Muscle layer of colon (tissue), 2 donors: ENCODE results near the gene CHMP3.
"Not testable (repeated sequence)": the region's sequence is repeated elsewhere in the genome, so short reads cannot be mapped to it uniquely, and the experiment has no call there.

Source experiments
- H3K27ac ChIP-seq: one replicate; pipeline ENCODE4 v1.7.0; 2013; ENCODE audit warnings: low read depth, mild to moderate bottlenecking, low read length, moderate library complexity
- H3K27me3 ChIP-seq, 2 donors: one replicate each; pipeline ENCODE4 v1.7.0; 2013; ENCODE audit warnings: low read length in 2 of 2, mild to moderate bottlenecking in 2 of 2; ENCODE audit not compliant: insufficient read depth in 2 of 2, control insufficient read depth in 1 of 2
- H3K36me3 ChIP-seq: one replicate; pipeline ENCODE4 v1.7.0; 2013; ENCODE audit warnings: mild to moderate bottlenecking, low read length; ENCODE audit not compliant: insufficient read depth
- H3K4me1 ChIP-seq: one replicate; pipeline ENCODE4 v1.7.0; 2013; ENCODE audit warnings: mild to moderate bottlenecking, low read length; ENCODE audit not compliant: insufficient read depth
- H3K4me3 ChIP-seq, 2 donors: one replicate each; pipeline ENCODE4 v1.7.0; 2013; ENCODE audit warnings: low read length in 2 of 2, low read depth in 1 of 2, mild to moderate bottlenecking in 1 of 2, moderate library complexity in 1 of 2
- H3K9ac ChIP-seq: one replicate; pipeline ENCODE4 v1.7.0; 2013; ENCODE audit warnings: low read length
- H3K9me3 ChIP-seq: one replicate; pipeline ENCODE4 v1.7.0; 2013; ENCODE audit warnings: mild to moderate bottlenecking, low read length
- donor health status: abdominal sarcoma.
- donor health status: Adenocarcinoma of cecum.

Gene CHMP3

GRCh38 chr2:86548913-86549396 is 14.3 kb downstream of the CHMP3 start:
- H3K27ac ChIP-seq, H3K27me3 ChIP-seq, H3K4me1 ChIP-seq, H3K9ac ChIP-seq, H3K4me3 ChIP-seq, H3K36me3 ChIP-seq, H3K9me3 ChIP-seq: not testable (repeated sequence)

GRCh38 chr2:86548165-86548912 is 14.9 kb downstream of the CHMP3 start:
- H3K9ac ChIP-seq, H3K27me3 ChIP-seq, H3K9me3 ChIP-seq, H3K36me3 ChIP-seq, H3K4me1 ChIP-seq, H3K27ac ChIP-seq, H3K4me3 ChIP-seq: not testable (repeated sequence)

- not testable (repeated sequence) for H3K4me3 ChIP-seq, H3K36me3 ChIP-seq, H3K9me3 ChIP-seq, H3K9ac ChIP-seq, H3K27ac ChIP-seq, H3K27me3 ChIP-seq, H3K4me1 ChIP-seq
Observed at GRCh38 chr2:86545296-86545924, 17.8 kb downstream of the CHMP3 start.

GRCh38 chr2:86544278-86545099 is 18.8 kb downstream of the CHMP3 start:
- not testable (repeated sequence) for H3K9ac ChIP-seq, H3K4me1 ChIP-seq, H3K36me3 ChIP-seq, H3K27me3 ChIP-seq, H3K4me3 ChIP-seq, H3K9me3 ChIP-seq, H3K27ac ChIP-seq

GRCh38 chr2:86543793-86544192 is 19.4 kb downstream of the CHMP3 start:
- Histone ChIP-seq H3K4me3 (no peak overlapping the region), H3K9me3 (no peaks in the 10 kb centered on the region), H3K9ac (no peak overlapping the region), H3K4me1 (no peaks in the 10 kb centered on the region), H3K27ac (no peak overlapping the region), H3K36me3 (no peaks in the 10 kb centered on the region), H3K27me3 (no peaks in the 10 kb centered on the region)

GRCh38 chr2:86543335-86543734 is 19.9 kb downstream of the CHMP3 start:
- Histone ChIP-seq H3K4me3 (no peak overlapping the region), H3K4me1 (no peaks in the 10 kb centered on the region), H3K27ac (no peak overlapping the region), H3K9me3 (no peaks in the 10 kb centered on the region), H3K36me3 (no peaks in the 10 kb centered on the region), H3K27me3 (no peaks in the 10 kb centered on the region), H3K9ac (no peak overlapping the region)

GRCh38 chr2:86542814-86543213 is 20.4 kb downstream of the CHMP3 start:
- Histone ChIP-seq H3K27ac (no peak overlapping the region), H3K4me1 (no peaks in the 10 kb centered on the region)

GRCh38 chr2:86541334-86541733 is 21.9 kb downstream of the CHMP3 start:
- no peaks in the 10 kb centered on the region for H3K4me1 ChIP-seq
- H3K4me3 ChIP-seq: no peak overlapping the region
- H3K9me3 ChIP-seq: no peaks in the 10 kb centered on the region
- H3K36me3 ChIP-seq: no peaks in the 10 kb centered on the region
- H3K27ac ChIP-seq: no peak overlapping the region
- no peak overlapping the region for H3K9ac ChIP-seq
- H3K27me3 ChIP-seq: no peaks in the 10 kb centered on the region

More at GRCh38 chr2:86542814-86543213, 20.4 kb downstream of the CHMP3 start:
- no peak overlapping the region for H3K9ac ChIP-seq
- no peaks in the 10 kb centered on the region for H3K36me3 ChIP-seq
- H3K27me3 ChIP-seq: no peaks in the 10 kb centered on the region
- no peak overlapping the region for H3K4me3 ChIP-seq
- no peaks in the 10 kb centered on the region for H3K9me3 ChIP-seq

- Histone ChIP-seq H3K36me3 (peaks cover under 1% of the 10 kb centered on the region), H3K4me1 (no peaks in the 10 kb centered on the region), H3K27me3 (no peaks in the 10 kb centered on the region), H3K9me3 (no peaks in the 10 kb centered on the region), H3K9ac (no peak overlapping the region), H3K4me3 (no peak overlapping the region), H3K27ac (no peak overlapping the region)
Observed at GRCh38 chr2:86533589-86533988, 29.7 kb downstream of the CHMP3 start.

- Histone ChIP-seq H3K4me1 (no peaks in the 10 kb centered on the region), H3K27ac (no peak overlapping the region), H3K36me3 (peaks cover 5% of the 10 kb centered on the region), H3K9ac (no peak overlapping the region), H3K4me3 (no peak overlapping the region), H3K27me3 (no peaks in the 10 kb centered on the region), H3K9me3 (no peaks in the 10 kb centered on the region)
Observed at GRCh38 chr2:86525421-86526340, 37.6 kb downstream of the CHMP3 start.

GRCh38 chr2:86523491-86523890 is 39.8 kb downstream of the CHMP3 start:
- H3K9me3 ChIP-seq: no peaks in the 10 kb centered on the region
- H3K9ac ChIP-seq: no peak overlapping the region
- no peak overlapping the region for H3K27ac ChIP-seq
- peaks cover 3% of the 10 kb centered on the region for H3K36me3 ChIP-seq
- H3K4me3 ChIP-seq: no peak overlapping the region
- H3K27me3 ChIP-seq: no peaks in the 10 kb centered on the region
- H3K4me1 ChIP-seq: no peaks in the 10 kb centered on the region
